NCI-H69 (cell line): Measurements from ENCODE around the gene ATP10B.
"Not testable (repeated sequence)": the region's sequence is repeated elsewhere in the genome, so short reads cannot be mapped to it uniquely, and the experiment has no call there.

Source experiments
- DNase-seq: peaks from one replicate; lab custom pipeline; 2025; lab: John Stamatoyannopoulos, UW

The ATP10B gene

DNA sequence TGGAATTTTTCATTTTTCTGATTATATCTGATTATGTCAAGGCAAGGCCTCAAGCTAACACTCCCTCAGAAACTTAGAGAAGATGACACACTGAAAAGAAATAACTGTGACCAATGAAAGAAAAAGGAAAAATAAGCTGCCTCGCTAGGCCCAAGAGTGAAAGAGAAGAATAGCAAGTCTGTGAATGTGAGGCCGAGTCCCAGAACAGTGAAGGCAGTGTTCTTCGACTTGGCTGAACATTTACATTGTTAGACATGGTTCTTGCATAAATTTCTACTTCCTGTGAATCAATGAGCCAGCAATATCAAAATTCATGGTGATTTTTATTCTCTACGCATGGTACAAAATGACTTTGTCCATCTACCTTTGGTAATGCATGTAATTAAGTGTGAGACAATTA lies at the start of gene ATP10B:
TSS of gene ATP10B (minus strand) at position 163 of the 400 bp plus-strand sequence. CDS start 164,137 bp downstream, outside the sequence.
- peak; percentile 86 for DNase-seq

- DNase-seq = no peak
These were observed 49.6 kb upstream of the ATP10B start for GRCh38 chr5:160901656-160902055.

GRCh38 chr5:160899735-160900134 lies 47.7 kb upstream of the ATP10B start:
- no peak for DNase-seq

DNA sequence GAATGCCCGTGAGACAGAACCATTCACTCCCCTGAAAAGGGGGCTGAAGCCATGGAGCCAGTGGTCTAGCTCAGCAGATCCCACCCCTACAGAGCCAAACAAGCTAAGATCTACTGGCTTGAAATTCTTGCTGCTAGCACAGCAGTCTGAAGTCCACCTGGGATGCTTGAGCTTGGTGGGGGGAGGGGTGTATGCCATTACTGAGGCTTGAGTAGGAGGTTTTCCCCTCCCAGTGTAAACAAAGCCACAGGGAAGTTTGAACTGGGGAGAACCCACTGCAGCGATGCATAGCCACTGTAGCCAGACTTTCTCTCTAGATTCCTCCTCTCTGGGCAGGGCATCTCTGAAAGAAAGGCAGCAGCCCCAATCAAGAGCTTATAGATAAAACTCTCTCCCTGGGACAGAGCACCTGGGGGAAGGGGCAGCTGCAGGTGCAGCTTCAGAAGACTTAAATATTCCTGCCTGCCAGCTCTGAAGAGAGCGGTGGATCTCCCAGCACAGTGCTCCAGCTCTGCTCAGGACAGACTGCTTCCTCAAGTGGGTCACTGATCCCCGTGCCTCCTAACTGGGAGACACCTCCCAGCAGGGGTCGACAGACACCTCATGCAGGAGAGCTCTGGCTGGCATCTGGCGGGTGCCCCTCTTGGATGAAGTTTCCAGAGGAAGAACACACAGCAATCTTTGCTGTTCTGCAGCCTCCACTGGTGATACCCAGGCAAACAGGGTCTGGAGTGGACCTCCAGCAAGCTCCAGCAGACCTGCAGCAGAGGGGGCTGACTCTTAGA lies 41.4 kb upstream of the ATP10B start:
- peak; percentile 52 for DNase-seq

GRCh38 chr5:160887780-160888179 lies 35.8 kb upstream of the ATP10B start:
- peak; percentile 95 for DNase-seq

GRCh38 chr5:160873560-160874200 lies 21.7 kb upstream of the ATP10B start:
- not testable (repeated sequence) for DNase-seq

DNA sequence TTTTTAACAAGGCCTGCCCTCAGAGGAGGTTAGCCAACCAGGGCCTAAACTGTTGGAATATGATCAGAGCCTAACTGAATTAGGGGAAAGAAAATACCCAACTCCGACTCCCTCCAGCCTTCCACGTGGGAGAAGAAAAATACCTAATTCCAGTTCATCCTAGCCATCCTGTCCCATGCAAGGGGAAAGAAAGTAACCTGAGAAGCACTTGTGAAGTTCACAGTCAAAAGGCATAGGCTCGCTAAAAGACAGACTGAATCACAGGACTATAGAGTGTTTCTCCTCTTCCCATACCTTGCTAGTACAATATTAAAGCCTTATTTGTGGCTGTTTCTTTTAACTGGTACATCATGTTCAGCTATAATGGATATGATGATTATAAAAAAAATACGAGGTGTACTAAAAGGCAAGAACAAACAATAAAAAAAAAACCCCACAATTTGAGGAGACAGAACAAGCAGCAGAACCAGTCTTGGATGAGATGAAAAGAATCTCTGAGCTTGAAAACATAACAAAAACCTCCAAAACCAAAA lies 18.0 kb upstream of the ATP10B start:
- DNase-seq = no peak

- no peak for DNase-seq
These were observed 16.0 kb upstream of the ATP10B start for GRCh38 chr5:160867976-160868375.

- DNase-seq = no peak
These were observed 560 bp downstream of the ATP10B start for GRCh38 chr5:160851451-160851850.

- no peak for DNase-seq
These were observed 1.6 kb downstream of the ATP10B start for GRCh38 chr5:160850421-160850820.

GRCh38 chr5:160847526-160848085 lies 4.4 kb downstream of the ATP10B start:
- DNase-seq = no peak

- DNase-seq = no peak
These were observed 5.4 kb downstream of the ATP10B start for GRCh38 chr5:160846642-160847041.

DNA sequence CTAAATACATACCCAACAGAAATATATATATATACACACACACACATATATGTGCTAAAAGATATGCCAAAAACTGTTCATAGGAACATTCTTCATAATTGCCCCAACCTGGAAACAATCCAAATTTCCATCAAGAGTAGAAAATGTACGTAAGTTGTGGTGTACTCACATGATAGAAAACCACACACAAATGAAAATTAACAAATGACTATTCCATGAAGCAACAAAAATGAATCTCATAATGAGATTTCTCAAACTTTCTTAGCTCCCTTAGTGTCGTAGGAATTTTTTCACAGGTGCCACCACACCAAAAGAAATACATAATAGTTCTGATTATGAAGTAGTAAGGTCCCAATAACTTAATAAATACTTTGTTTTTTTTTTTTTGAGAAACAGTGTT lies 7.8 kb downstream of the ATP10B start:
- DNase-seq = no peak

GRCh38 chr5:160843240-160843639 lies 8.8 kb downstream of the ATP10B start:
- peak; percentile 30 for DNase-seq

DNA sequence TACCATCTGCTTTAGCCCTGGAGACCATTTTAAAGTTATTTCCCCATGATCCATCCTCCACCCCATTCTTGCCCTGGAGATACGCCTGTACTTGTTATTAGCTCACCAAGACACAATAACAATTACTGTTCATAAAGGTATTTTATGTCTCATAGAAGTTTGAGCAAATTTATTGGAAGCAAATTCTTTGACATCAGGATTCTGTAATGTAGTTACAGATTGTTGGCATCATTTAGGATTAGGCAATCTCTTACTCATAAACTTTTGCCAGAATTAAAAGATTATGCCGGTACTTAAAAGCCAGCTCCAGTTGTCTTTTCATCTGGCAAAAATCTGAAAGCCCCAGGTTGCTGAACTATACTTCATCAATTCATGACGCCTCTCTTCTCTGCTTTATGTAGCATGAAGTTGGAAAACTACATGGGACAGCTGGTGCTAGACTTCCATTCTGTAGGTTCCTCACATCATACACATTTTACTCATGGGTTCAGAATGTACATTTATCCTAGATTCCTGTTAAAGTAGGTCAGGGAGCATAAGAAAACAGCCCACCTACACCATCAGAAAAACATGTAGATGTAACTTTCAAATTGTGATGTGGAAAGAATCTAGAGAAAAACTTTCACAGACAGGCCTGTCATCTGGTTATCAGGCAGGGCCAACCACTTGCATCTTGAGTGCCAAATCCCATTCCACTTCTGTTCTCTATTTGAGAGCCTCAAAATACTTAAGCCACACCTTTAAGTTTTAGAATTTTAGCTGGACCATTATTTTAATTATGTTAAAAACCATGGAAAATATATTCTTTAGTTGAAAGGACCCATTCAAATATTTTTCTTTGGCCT lies 14.0 kb downstream of the ATP10B start:
- peak; percentile 64 for DNase-seq

DNA sequence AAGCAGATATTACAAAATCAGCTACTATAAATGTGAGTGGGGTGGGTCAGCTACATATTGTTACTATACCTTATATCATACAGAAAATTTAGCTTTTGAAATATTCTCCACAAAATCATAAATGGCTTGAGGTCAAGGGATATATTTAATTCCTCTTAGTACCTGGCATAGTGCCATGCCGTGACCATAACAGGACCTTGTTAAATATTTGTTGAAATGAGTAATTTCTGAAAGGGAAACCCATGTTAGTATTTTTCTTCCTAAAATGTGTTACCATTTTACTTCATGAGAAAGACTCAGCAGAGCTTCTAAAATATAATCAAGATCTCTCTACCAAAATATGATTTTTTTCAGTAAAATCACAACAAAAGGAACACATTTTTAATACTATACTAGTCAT lies 14.8 kb downstream of the ATP10B start:
- DNase-seq = peak; percentile 49

DNA sequence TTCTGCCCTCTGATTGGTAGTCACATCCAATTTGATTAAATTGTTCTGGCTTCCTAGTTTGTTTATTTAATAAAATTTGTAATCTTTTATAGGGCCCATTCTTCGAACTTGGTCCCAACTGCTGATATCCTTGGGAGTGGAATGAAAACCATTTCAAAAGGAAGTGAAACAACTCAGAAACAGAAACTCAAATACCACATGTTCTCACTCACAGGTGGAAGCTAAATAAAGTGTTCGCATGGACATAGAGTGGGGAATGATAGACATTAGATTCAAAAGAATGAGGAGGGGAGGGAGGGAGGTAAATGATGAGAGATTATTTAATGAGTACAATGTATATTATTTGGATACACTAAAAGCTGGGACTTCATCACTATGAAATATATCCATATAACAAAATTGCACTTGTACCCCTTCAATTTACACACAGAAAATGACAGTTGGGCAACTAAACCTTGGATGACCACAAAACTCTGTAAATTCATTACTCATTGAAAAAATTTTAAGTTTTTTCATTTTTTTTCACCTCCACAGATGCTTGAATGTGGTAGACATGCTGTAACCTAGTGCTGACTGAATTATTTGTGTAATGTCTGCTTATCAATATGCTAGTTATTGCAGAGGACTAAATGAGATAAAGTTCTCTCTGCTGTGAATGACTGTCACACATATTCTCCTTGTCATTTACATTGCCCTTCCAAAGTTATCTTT lies 16.0 kb downstream of the ATP10B start:
- DNase-seq = no peak

DNA sequence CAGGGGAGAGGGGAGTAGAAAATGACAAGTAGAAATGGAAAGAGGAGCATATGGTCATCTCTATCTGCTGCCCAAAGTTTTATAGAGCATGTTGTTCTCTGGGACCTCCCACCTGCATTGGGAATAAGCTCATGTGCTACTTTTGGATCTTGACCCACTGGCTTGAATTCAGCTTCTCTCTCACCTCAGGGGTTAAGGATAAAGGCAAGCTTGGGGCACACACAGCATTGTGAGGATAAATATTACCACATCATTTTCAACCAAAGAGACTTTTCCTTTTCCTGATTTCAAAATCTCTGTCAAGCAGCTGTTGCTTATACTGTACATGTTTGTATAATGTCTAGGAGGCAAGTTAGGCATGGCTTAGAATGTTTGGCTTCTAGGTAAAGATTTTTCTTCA lies 16.6 kb downstream of the ATP10B start:
- DNase-seq = no peak

DNA sequence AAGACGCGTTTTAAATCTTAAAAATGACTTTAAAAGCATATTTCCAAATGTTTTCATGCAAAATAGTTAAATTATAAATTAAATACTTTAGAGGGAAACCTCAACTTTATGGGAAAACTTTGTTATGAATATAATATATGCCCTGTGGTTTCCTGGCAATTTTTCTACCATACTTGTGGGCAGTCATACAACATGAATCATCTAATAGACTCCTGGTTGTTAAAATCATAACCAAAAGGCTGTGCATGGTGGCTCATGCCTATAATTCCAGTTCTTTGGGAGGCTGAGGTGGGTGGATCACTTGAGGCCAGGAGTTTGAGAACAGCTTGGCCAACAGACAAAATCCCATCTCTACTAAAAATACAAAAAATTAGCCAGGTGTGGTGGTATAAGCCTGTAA lies 18.2 kb downstream of the ATP10B start:
- no peak for DNase-seq

DNA sequence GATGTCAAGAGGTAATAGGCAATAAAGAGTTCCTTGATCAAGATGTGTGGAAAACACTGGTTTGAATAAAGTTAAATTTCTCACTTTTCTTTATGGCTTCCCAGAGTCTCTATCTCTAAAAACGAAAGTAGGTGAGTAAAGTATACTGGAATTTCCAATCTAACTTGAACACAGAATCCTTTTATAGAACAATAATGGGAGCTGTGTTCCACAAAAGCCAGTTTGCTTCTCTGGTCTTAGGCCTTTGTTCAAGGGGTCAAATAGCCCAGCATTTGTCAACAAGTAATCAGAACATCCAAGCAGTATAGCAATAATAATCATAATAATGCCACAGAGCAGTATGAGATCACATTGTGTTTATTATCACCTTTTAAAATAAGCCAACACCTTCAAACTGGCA lies 20.2 kb downstream of the ATP10B start:
- DNase-seq = no peak

- DNase-seq = no peak
These were observed 27.6 kb downstream of the ATP10B start for GRCh38 chr5:160824301-160825001.
